Uterus (tissue), 4 donors: ENCODE data around the gene CLCN5. TPM values are rescaled to one million over a fixed set of nuclear protein-coding genes. Genes with fewer than 3 reads are reported as not detected.

Experiments
- DNase-seq, 2 donors: peaks; one replicate each; pipeline ENCODE4 v3.0.0-alpha.2; 2019 to 2020
- H3K27ac ChIP-seq, 2 donors: fragments of 200-600 bp; sonication (generic); 1 replicate in 1 of 2; 2 replicates in 1 of 2; pipeline ENCODE4 v1.5.1; 2016 to 2018
- H3K27me3 ChIP-seq, 2 donors: fragments of 200-600 bp; sonication (generic); one replicate each; pipeline ENCODE4 v1.5.1; 2018 to 2019; ENCODE audit warnings: control low read depth in 1 of 2
- H3K36me3 ChIP-seq, 2 donors: fragments of 200-600 bp; sonication (generic); one replicate each; pipeline ENCODE4 v1.5.1; 2019; ENCODE audit warnings: control low read depth in 1 of 2
- H3K4me1 ChIP-seq, 2 donors: fragments of 200-600 bp; sonication (generic); one replicate each; pipeline ENCODE4 v1.5.1; 2018 to 2019; ENCODE audit warnings: control low read depth in 1 of 2
- H3K4me3 ChIP-seq, 2 donors: fragments of 200-600 bp; sonication (generic); 1 replicate in 1 of 2; 2 replicates in 1 of 2; pipeline ENCODE4 v1.5.1; 2018 to 2019; ENCODE audit warnings: mild to moderate bottlenecking in 1 of 2
- H3K9me3 ChIP-seq, 2 donors: fragments of 200-600 bp; sonication (generic); one replicate each; pipeline ENCODE4 v1.5.1; 2019; ENCODE audit warnings: control low read depth in 1 of 2
- POLR2A ChIP-seq, 2 donors: fragments of 450-650 bp; IDR thresholded peaks; one replicate each; pipeline ENCODE4 v1.6.1; 2016; ENCODE audit warnings: antibody characterized with exemption in 2 of 2, mild to moderate bottlenecking in 1 of 2, moderate library complexity in 1 of 2
- intact Hi-C: fragments of 100-400 bp; cut with DNase I; formaldehyde crosslinking; loops from one replicate; pipeline ENCODE4 v1.15.1; 2023; ENCODE audit warnings: low total_unique reads
- total RNA-seq, 4 donors: library from RNA; depleted of rRNA in 3 of 4; stranded (reverse); fragments of >200 nt in 3 of 4; gene quantifications; one replicate each; pipeline versions ENCODE4 v1.1.0 to v1.2.4, GENCODE V29; 2014 to 2023
- TF ChIP-seq, protein P1 (sequence below), 4 experiments: fragments of 200-600 bp in 2 of 4; fragments of 450-650 bp in 2 of 4; sonication (generic) in 2 of 4; IDR thresholded peaks; one replicate each; pipeline ENCODE4 v1.5.1; 2016 to 2019; ENCODE audit warnings: antibody characterized with exemption in 4 of 4, mild to moderate bottlenecking in 2 of 4, moderate library complexity in 1 of 4
- donor health status: DM: yes; HTN: yes; CAD: no.

CLCN5 gene
- total RNA-seq, 4 donors from 2014 or later, result 6.4 to 81.2 (median 11.0) TPM

DNA sequence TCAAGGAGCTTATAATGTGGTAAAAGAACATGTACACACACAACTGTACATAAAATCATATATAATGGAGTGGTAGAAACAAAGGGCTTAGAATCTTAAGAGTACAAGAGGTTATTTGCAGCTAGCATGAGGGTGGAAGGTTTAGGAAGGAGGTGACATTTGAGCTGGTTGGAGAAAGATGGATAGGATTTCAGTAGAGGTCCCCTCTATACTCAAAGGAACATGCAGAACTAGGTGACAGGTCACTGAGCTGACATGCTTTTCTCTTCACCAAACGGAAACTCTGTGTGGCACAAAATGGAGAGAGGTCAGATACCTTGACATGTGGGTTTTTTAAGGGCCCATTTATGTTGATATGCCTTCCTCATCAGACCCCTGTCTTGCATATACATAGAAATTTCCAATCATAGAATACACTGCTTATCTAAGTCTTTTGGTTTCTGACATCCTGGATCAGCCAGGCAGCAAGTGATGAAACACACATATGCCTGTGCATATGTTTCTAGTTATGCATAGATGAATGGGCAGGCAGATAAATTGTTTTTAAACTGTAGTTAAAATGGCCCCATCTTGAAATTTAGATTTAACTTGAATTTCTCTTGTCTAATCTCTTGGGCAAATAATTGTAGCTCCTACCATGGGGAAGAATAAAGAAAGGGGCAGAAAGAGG lies 29.3 kb downstream of the CLCN5 start:
- no peak for DNase-seq
- no peak overlapping the region for H3K27ac ChIP-seq
- H3K27me3 ChIP-seq, result no peaks in the 10 kb centered on the region
- H3K4me3 ChIP-seq, result no peak overlapping the region
- intact Hi-C loops, result no loop called here
- no peak for TF ChIP-seq POLR2A (IDR thresholded peaks at IDR 0.05)
- TF ChIP-seq, protein P1, sequence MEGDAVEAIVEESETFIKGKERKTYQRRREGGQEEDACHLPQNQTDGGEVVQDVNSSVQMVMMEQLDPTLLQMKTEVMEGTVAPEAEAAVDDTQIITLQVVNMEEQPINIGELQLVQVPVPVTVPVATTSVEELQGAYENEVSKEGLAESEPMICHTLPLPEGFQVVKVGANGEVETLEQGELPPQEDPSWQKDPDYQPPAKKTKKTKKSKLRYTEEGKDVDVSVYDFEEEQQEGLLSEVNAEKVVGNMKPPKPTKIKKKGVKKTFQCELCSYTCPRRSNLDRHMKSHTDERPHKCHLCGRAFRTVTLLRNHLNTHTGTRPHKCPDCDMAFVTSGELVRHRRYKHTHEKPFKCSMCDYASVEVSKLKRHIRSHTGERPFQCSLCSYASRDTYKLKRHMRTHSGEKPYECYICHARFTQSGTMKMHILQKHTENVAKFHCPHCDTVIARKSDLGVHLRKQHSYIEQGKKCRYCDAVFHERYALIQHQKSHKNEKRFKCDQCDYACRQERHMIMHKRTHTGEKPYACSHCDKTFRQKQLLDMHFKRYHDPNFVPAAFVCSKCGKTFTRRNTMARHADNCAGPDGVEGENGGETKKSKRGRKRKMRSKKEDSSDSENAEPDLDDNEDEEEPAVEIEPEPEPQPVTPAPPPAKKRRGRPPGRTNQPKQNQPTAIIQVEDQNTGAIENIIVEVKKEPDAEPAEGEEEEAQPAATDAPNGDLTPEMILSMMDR (IDR thresholded peaks at IDR 0.05), result no peak
- H3K4me1 ChIP-seq, result no peaks in the 10 kb centered on the region
- no peaks in the 10 kb centered on the region for H3K9me3 ChIP-seq
- H3K36me3 ChIP-seq, result no peaks in the 10 kb centered on the region

DNA sequence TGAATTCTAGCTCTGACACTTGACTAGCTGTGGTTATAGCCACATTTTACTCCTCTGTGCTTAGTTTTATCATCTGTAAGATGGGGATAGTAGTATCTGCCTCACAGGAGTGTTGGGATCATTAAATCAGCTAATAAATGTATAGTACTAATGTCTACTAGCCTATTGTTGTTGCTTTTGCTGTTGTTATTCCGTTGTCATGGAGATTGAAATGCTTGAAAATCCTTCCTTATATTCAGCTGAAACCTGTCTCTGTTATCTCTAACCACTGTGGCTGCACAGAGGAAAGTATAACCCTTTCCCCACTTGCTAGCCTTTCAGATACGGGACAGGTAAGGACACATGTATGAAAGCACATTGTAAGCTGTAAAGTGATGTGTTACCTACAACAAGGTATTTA lies 33.9 kb downstream of the CLCN5 start:
- H3K27me3 ChIP-seq, result no peaks in the 10 kb centered on the region
- H3K36me3 ChIP-seq, result no peaks in the 10 kb centered on the region
- no peaks in the 10 kb centered on the region for H3K9me3 ChIP-seq
- TF ChIP-seq, protein P1 (IDR thresholded peaks at IDR 0.05), result no peak
- intact Hi-C loops, result no loop called here
- H3K27ac ChIP-seq, result no peak overlapping the region
- no peak for DNase-seq
- no peak overlapping the region for H3K4me3 ChIP-seq
- H3K4me1 ChIP-seq, result no peaks in the 10 kb centered on the region

DNA sequence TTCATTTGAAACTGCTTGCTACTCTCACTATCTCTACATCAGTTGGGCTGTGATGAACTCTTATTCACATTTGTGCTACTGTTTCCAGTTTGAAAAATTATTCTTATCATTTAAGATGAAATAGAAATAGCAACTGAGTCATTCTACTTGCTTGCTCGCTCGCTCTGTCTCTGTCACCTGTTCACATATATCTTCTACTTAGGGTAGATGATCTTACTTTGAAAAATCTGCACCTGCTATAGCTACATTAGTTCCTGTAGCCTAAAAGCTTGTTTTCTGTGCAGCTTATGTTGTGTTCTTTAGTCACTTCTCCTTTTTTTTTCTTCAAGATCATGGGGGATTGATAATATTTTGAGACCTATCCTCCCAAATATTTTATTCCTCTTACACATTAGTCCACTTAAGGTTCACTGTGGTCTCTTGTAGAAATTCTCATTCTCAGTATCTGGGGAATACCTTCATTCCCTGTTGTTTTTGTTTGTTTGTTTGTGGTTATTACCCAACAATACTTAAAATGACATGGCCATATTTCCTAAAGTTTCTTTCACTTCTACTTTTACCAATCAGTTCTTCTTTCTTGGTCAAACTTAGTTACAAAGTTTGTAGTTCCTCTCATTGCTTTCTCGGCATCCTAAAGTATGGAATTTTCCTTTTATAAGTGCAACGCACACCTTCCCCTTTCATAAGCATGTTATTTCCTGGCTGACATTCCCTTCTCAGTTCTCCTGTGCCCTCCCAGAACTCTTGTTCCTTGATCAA lies 36.5 kb downstream of the CLCN5 start:
- Histone ChIP-seq H3K4me3 (no peak overlapping the region), H3K27ac (no peak overlapping the region), H3K27me3 (no peaks in the 10 kb centered on the region), H3K9me3 (no peaks in the 10 kb centered on the region), H3K4me1 (no peaks in the 10 kb centered on the region), H3K36me3 (no peaks in the 10 kb centered on the region)
- intact Hi-C loops, result no loop called here
- DNase-seq, result no peak
- TF ChIP-seq, protein P1 (IDR thresholded peaks at IDR 0.05), result no peak
- TF ChIP-seq POLR2A (IDR thresholded peaks at IDR 0.05), result no peak

DNA sequence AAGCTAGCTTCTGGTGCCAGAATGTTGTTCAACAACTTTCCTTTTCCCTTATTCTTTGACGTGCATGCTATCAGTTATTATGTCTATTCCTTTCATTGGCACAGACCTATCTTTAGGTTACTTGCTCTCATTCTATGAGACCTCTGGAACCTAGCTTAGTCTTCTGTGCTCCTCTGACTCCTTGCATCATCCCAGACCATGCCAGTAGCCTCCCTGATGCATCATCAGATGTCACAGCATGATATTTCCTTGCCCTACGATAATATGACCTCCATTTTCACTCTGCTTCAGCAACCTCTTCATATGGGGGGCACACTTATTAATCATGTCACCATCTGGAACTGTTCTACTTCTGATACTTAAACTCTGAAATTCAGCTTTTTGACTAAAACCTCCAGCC lies 37.2 kb downstream of the CLCN5 start:
- DNase-seq, result no peak
- intact Hi-C loops, result no loop called here

DNA sequence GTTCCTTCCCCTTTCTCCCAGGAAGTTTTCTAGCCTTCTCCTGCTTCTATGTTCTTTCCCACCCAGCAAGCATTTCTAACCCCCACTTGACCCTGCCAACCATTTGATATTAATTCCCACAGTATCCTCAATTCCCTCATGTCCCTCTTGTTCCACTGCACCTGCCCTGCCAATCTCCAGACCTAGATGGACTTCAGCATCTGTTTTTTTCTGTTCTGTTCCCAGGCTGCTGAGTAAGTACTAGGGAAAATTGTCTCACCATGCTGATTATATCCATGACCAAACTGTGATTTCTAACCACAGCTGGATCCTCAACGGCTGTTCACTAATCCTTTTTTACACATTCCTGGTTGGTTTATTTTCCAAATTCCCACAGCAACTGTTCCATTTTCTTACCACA lies 37.7 kb downstream of the CLCN5 start:
- no peak for DNase-seq
- no peaks in the 10 kb centered on the region for H3K4me1 ChIP-seq
- TF ChIP-seq, protein P1 (IDR thresholded peaks at IDR 0.05), result no peak
- TF ChIP-seq POLR2A (IDR thresholded peaks at IDR 0.05), result no peak
- no peak overlapping the region for H3K27ac ChIP-seq
- no peaks in the 10 kb centered on the region for H3K9me3 ChIP-seq
- no peaks in the 10 kb centered on the region for H3K27me3 ChIP-seq
- intact Hi-C loops, result no loop called here
- H3K36me3 ChIP-seq, result no peaks in the 10 kb centered on the region
- no peak overlapping the region for H3K4me3 ChIP-seq

More for the DNA sequence above, 37.2 kb downstream of the CLCN5 start:
- H3K27me3 ChIP-seq, result no peaks in the 10 kb centered on the region
- no peak overlapping the region for H3K4me3 ChIP-seq
- TF ChIP-seq, protein P1 (IDR thresholded peaks at IDR 0.05), result no peak
- TF ChIP-seq POLR2A (IDR thresholded peaks at IDR 0.05), result no peak
- H3K4me1 ChIP-seq, result no peaks in the 10 kb centered on the region
- H3K36me3 ChIP-seq, result no peaks in the 10 kb centered on the region
- H3K9me3 ChIP-seq, result no peaks in the 10 kb centered on the region
- no peak overlapping the region for H3K27ac ChIP-seq
